ENCODE data around the gene CYRIA. TPM values are rescaled to one million over a fixed set of nuclear protein-coding genes. Genes with fewer than 3 reads are reported as not detected.

The CYRIA gene
- total RNA-seq, 1 donor from 2014 or later = 1.0 TPM

- Histone ChIP-seq H3K79me2 (ENCODE audit: low read depth) (no peaks in the 10 kb centered on the region), H3K9ac (no peak overlapping the region), H2AFZ (replicated peaks) (no peak overlapping the region), H3K27ac (no peak overlapping the region), H3K4me2 (no peak overlapping the region), H3K36me3 (no peaks in the 10 kb centered on the region), H3K27me3 (peaks cover 5% of the 10 kb centered on the region), H3K4me3 (no peak overlapping the region), H3K4me1 (no peaks in the 10 kb centered on the region), H3K9me3 (ENCODE audit: low read depth) (no peaks in the 10 kb centered on the region), H3F3A (ENCODE audit: low read depth) (no peaks in the 10 kb centered on the region), H4K20me1 (ENCODE audit: low read depth) (no peaks in the 10 kb centered on the region)
- Mint-ChIP-seq H3K36me3 (no peaks in the 10 kb centered on the region), H3K4me3 (no peak overlapping the region), H3K9me3 (peaks cover 11% of the 10 kb centered on the region), H3K27ac (no peak overlapping the region), H3K27me3 (ENCODE audit: insufficient read depth, low read depth) (peaks cover 2% of the 10 kb centered on the region), H3K4me1 (no peaks in the 10 kb centered on the region)
- no peak for TF ChIP-seq CTCF (IDR thresholded peaks at IDR 0.05)
- no peak for TF ChIP-seq EZH2 (IDR thresholded peaks at IDR 0.05)
- TF ChIP-seq EZH2phosphoT487 (IDR thresholded peaks at IDR 0.05) = no peak
- DNase-seq (ENCODE audit: low spot score) = no peak
Observed at GRCh38 chr2:16693854-16694253, 28.2 kb upstream of the CYRIA start.

GRCh38 chr2:16691261-16691660 lies 25.6 kb upstream of the CYRIA start:
- Mint-ChIP-seq H3K36me3 (no peaks in the 10 kb centered on the region), H3K27ac (no peak overlapping the region)
- no peak for DNase-seq (ENCODE audit: low spot score)

GRCh38 chr2:16687955-16688354 lies 22.3 kb upstream of the CYRIA start:
- no peaks in the 10 kb centered on the region for H4K20me1 ChIP-seq (ENCODE audit: low read depth)
- Mint-ChIP-seq H3K4me1 (no peaks in the 10 kb centered on the region), H3K9me3 (no peaks in the 10 kb centered on the region), H3K36me3 (no peaks in the 10 kb centered on the region), H3K4me3 (no peak overlapping the region), H3K27me3 (ENCODE audit: insufficient read depth, low read depth) (peaks cover 10% of the 10 kb centered on the region), H3K27ac (no peak overlapping the region)
- no peak for TF ChIP-seq EZH2phosphoT487 (IDR thresholded peaks at IDR 0.05)
- no peak for TF ChIP-seq EZH2 (IDR thresholded peaks at IDR 0.05)
- TF ChIP-seq CTCF (IDR thresholded peaks at IDR 0.05) = no peak
- H3K79me2 ChIP-seq (ENCODE audit: low read depth) = no peaks in the 10 kb centered on the region
- H3K36me3 ChIP-seq = no peaks in the 10 kb centered on the region
- no peak overlapping the region for H2AFZ ChIP-seq (replicated peaks)
- no peak overlapping the region for H3K27ac ChIP-seq
- H3K9me3 ChIP-seq (ENCODE audit: low read depth) = no peaks in the 10 kb centered on the region
- no peak for DNase-seq (ENCODE audit: low spot score)
- no peaks in the 10 kb centered on the region for H3K4me1 ChIP-seq
- no peaks in the 10 kb centered on the region for H3K27me3 ChIP-seq
- no peak overlapping the region for H3K4me3 ChIP-seq
- no peak overlapping the region for H3K4me2 ChIP-seq
- no peak overlapping the region for H3K9ac ChIP-seq
- no peaks in the 10 kb centered on the region for H3F3A ChIP-seq (ENCODE audit: low read depth)

More at GRCh38 chr2:16691261-16691660, 25.6 kb upstream of the CYRIA start:
- Histone ChIP-seq H3K9ac (no peak overlapping the region), H2AFZ (replicated peaks) (no peak overlapping the region), H4K20me1 (ENCODE audit: low read depth) (no peaks in the 10 kb centered on the region), H3K9me3 (ENCODE audit: low read depth) (no peaks in the 10 kb centered on the region), H3K36me3 (no peaks in the 10 kb centered on the region), H3K4me2 (no peak overlapping the region), H3K79me2 (ENCODE audit: low read depth) (no peaks in the 10 kb centered on the region), H3F3A (ENCODE audit: low read depth) (no peaks in the 10 kb centered on the region), H3K4me1 (no peaks in the 10 kb centered on the region), H3K27me3 (peaks cover 5% of the 10 kb centered on the region), H3K27ac (no peak overlapping the region), H3K4me3 (no peak overlapping the region)
- Mint-ChIP-seq H3K4me1 (no peaks in the 10 kb centered on the region), H3K9me3 (no peaks in the 10 kb centered on the region), H3K4me3 (no peak overlapping the region), H3K27me3 (ENCODE audit: insufficient read depth, low read depth) (peaks cover 10% of the 10 kb centered on the region)
- TF ChIP-seq EZH2 (IDR thresholded peaks at IDR 0.05) (no peak), CTCF (IDR thresholded peaks at IDR 0.05) (no peak), EZH2phosphoT487 (IDR thresholded peaks at IDR 0.05) (no peak)

All from neural progenitor cell (in vitro differentiated cells).